ENCODE data around the gene CALHM1.

The CALHM1 gene

GRCh38 chr10:103429647-103430046 is 29.1 kb downstream of the CALHM1 start:
- no peak for TF ChIP-seq ARNT (IDR thresholded peaks at IDR 0.05)
- TF ChIP-seq CTBP1 (IDR thresholded peaks at IDR 0.05; ENCODE audit: borderline replicate concordance): no peak
- TF ChIP-seq PKNOX1 (IDR thresholded peaks at IDR 0.05): no peak
- no peak for TF ChIP-seq L3MBTL2 (conservative IDR thresholded peaks at IDR 0.05)
- TF ChIP-seq NFRKB (IDR thresholded peaks at IDR 0.05): no peak
- TF ChIP-seq SUZ12 (IDR thresholded peaks at IDR 0.05): no peak
- TF ChIP-seq FOXM1 (IDR thresholded peaks at IDR 0.05; ENCODE audit: borderline replicate concordance): no peak
- TF ChIP-seq FOXK2 (IDR thresholded peaks at IDR 0.05): no peak
- TF ChIP-seq BHLHE40 (IDR thresholded peaks at IDR 0.05; ENCODE audit: borderline replicate concordance): no peak
- TF ChIP-seq ELF4 (IDR thresholded peaks at IDR 0.05): no peak
- TF ChIP-seq HDGF (IDR thresholded peaks at IDR 0.05; ENCODE audit: borderline replicate concordance): no peak
- TF ChIP-seq SP1 (IDR thresholded peaks at IDR 0.05): no peak
- TF ChIP-seq ZNF384 (IDR thresholded peaks at IDR 0.05): no peak
- no peak for TF ChIP-seq TARDBP (IDR thresholded peaks at IDR 0.05)
- no peak for TF ChIP-seq LEF1 (IDR thresholded peaks at IDR 0.05; ENCODE audit: borderline replicate concordance)
- DNase-seq (ENCODE audit: extremely low spot score): no peak
- CTCF ChIA-PET: interaction anchor here (0.6 kb wide), 1 partner anchor 177 kb away, joined by 3 read pairs; no protein-coding TSS in a partner anchor
- POLR2A ChIA-PET: no interaction called here

GRCh38 chr10:103428989-103429643 is 29.6 kb downstream of the CALHM1 start:
- TF ChIP-seq FOXA1 (IDR thresholded peaks at IDR 0.05) (no peak), SP1 (IDR thresholded peaks at IDR 0.05) (no peak)
- CTCF ChIA-PET: no interaction called here
- POLR2A ChIA-PET: no interaction called here
- no peak for DNase-seq (ENCODE audit: extremely low spot score)

GRCh38 chr10:103427866-103428265 is 30.8 kb downstream of the CALHM1 start:
- no peak for TF ChIP-seq CTBP1 (IDR thresholded peaks at IDR 0.05; ENCODE audit: borderline replicate concordance)
- TF ChIP-seq FOXM1 (IDR thresholded peaks at IDR 0.05; ENCODE audit: borderline replicate concordance): no peak
- no peak for TF ChIP-seq FOXK2 (IDR thresholded peaks at IDR 0.05)
- TF ChIP-seq PKNOX1 (IDR thresholded peaks at IDR 0.05): no peak
- TF ChIP-seq ZNF384 (IDR thresholded peaks at IDR 0.05): no peak
- no peak for TF ChIP-seq HDGF (IDR thresholded peaks at IDR 0.05; ENCODE audit: borderline replicate concordance)
- no peak for TF ChIP-seq L3MBTL2 (conservative IDR thresholded peaks at IDR 0.05)
- no peak for DNase-seq (ENCODE audit: extremely low spot score)
- POLR2A ChIA-PET: no interaction called here
- CTCF ChIA-PET: no interaction called here

GRCh38 chr10:103423748-103424147 is 35.0 kb downstream of the CALHM1 start:
- ChIA-PET POLR2A (no interaction called here), CTCF (no interaction called here)
- no peak for TF ChIP-seq FOXM1 (IDR thresholded peaks at IDR 0.05; ENCODE audit: borderline replicate concordance)
- TF ChIP-seq FOXK2 (IDR thresholded peaks at IDR 0.05): no peak
- no peak for TF ChIP-seq CTBP1 (IDR thresholded peaks at IDR 0.05; ENCODE audit: borderline replicate concordance)
- no peak for TF ChIP-seq PKNOX1 (IDR thresholded peaks at IDR 0.05)
- no peak for TF ChIP-seq LEF1 (IDR thresholded peaks at IDR 0.05; ENCODE audit: borderline replicate concordance)
- no peak for TF ChIP-seq ARNT (IDR thresholded peaks at IDR 0.05)
- no peak for TF ChIP-seq TARDBP (IDR thresholded peaks at IDR 0.05)
- no peak for TF ChIP-seq L3MBTL2 (conservative IDR thresholded peaks at IDR 0.05)
- no peak for TF ChIP-seq FOXA1 (IDR thresholded peaks at IDR 0.05)
- no peak for TF ChIP-seq ELF4 (IDR thresholded peaks at IDR 0.05)
- no peak for TF ChIP-seq ZNF384 (IDR thresholded peaks at IDR 0.05)
- no peak for TF ChIP-seq SUZ12 (IDR thresholded peaks at IDR 0.05)
- TF ChIP-seq NFRKB (IDR thresholded peaks at IDR 0.05): no peak
- no peak for TF ChIP-seq SP1 (IDR thresholded peaks at IDR 0.05)
- DNase-seq (ENCODE audit: extremely low spot score): no peak

GRCh38 chr10:103419101-103419500 is 39.6 kb downstream of the CALHM1 start:
- POLR2A ChIA-PET: no interaction called here

More at GRCh38 chr10:103419101-103419500, 39.6 kb downstream of the CALHM1 start:
- TF ChIP-seq FOXA1 (IDR thresholded peaks at IDR 0.05) (no peak), L3MBTL2 (conservative IDR thresholded peaks at IDR 0.05) (no peak), TARDBP (IDR thresholded peaks at IDR 0.05) (no peak), CTBP1 (IDR thresholded peaks at IDR 0.05; ENCODE audit: borderline replicate concordance) (no peak), ZNF384 (IDR thresholded peaks at IDR 0.05) (no peak), FOXK2 (IDR thresholded peaks at IDR 0.05) (no peak), PKNOX1 (IDR thresholded peaks at IDR 0.05) (no peak), SP1 (IDR thresholded peaks at IDR 0.05) (no peak), ARNT (IDR thresholded peaks at IDR 0.05) (no peak), BHLHE40 (IDR thresholded peaks at IDR 0.05; ENCODE audit: borderline replicate concordance) (no peak), LEF1 (IDR thresholded peaks at IDR 0.05; ENCODE audit: borderline replicate concordance) (no peak), NFRKB (IDR thresholded peaks at IDR 0.05) (no peak), SUZ12 (IDR thresholded peaks at IDR 0.05) (no peak), ELF4 (IDR thresholded peaks at IDR 0.05) (no peak), FOXM1 (IDR thresholded peaks at IDR 0.05; ENCODE audit: borderline replicate concordance) (no peak), HDGF (IDR thresholded peaks at IDR 0.05; ENCODE audit: borderline replicate concordance) (no peak)
- CTCF ChIA-PET: no interaction called here
- DNase-seq (ENCODE audit: extremely low spot score): no peak
